Measurements from ENCODE around the gene AIMP2. TPM values are rescaled to one million over a fixed set of nuclear protein-coding genes. Genes with fewer than 3 reads are reported as not detected.

AIMP2 gene
- total and polyA plus RNA-seq, 3 donors from 2014 or later: 53.0 to 121 (median 63.4) TPM

- intact Hi-C loops (cut with DNase I; ENCODE audit: low total_unique reads): no loop called here
- TF ChIP-seq POLR2A (IDR thresholded peaks at IDR 0.05) (no peak), CTCF (IDR thresholded peaks at IDR 0.05) (no peak)
- no peak overlapping the region for H3K4me3 ChIP-seq
- no peaks in the 10 kb centered on the region for H3K9me3 ChIP-seq
- H3K27ac ChIP-seq: no peak overlapping the region
- H3K27me3 ChIP-seq: no peaks in the 10 kb centered on the region
- no peak for DNase-seq
- 93 to 100% methylated on average over 1 of the region's 1 CpG for WGBS, 2 donors
- H3K36me3 ChIP-seq (ENCODE audit: low read depth, missing control alignments): no peaks in the 10 kb centered on the region
- H3K4me1 ChIP-seq: no peaks in the 10 kb centered on the region
Measured at GRCh38 chr7:6027806-6028365, 18.8 kb downstream of the AIMP2 start.

GRCh38 chr7:6028563-6028962, 19.5 kb downstream of the AIMP2 start:
- intact Hi-C loops (cut with DNase I; ENCODE audit: low total_unique reads): no loop called here
- Histone ChIP-seq H3K9me3 (no peaks in the 10 kb centered on the region), H3K4me3 (no peak overlapping the region), H3K4me1 (no peaks in the 10 kb centered on the region), H3K36me3 (ENCODE audit: low read depth, missing control alignments) (no peaks in the 10 kb centered on the region), H3K27me3 (no peaks in the 10 kb centered on the region), H3K27ac (no peak overlapping the region)
- WGBS, 2 donors: 91 to 94% methylated on average over 5 of the region's 5 CpGs
- DNase-seq: no peak
- no peak for TF ChIP-seq POLR2A (IDR thresholded peaks at IDR 0.05)
- TF ChIP-seq CTCF (IDR thresholded peaks at IDR 0.05): no peak

GRCh38 chr7:6030988-6031387, 21.9 kb downstream of the AIMP2 start, which contains the start of gene ANKRD61:
Gene ANKRD61, plus strand, starts transcription at chr7:6031376. Its CDS starts 0 bp downstream, at chr7:6031376.
- intact Hi-C loops (cut with DNase I; ENCODE audit: low total_unique reads): no loop called here
- no peaks in the 10 kb centered on the region for H3K4me1 ChIP-seq
- no peaks in the 10 kb centered on the region for H3K36me3 ChIP-seq (ENCODE audit: low read depth, missing control alignments)
- no peaks in the 10 kb centered on the region for H3K9me3 ChIP-seq
- 91 to 92% methylated on average over 2 of the region's 2 CpGs for WGBS, 2 donors
- TF ChIP-seq CTCF (IDR thresholded peaks at IDR 0.05): no peak
- no peak for TF ChIP-seq POLR2A (IDR thresholded peaks at IDR 0.05)
- no peak for DNase-seq
- no peaks in the 10 kb centered on the region for H3K27me3 ChIP-seq
- no peak within 1 kb of the TSS for H3K4me3 ChIP-seq
- H3K27ac ChIP-seq: no peak within 1 kb of the TSS

GRCh38 chr7:6031567-6031966, 22.5 kb downstream of the AIMP2 start:
- 91% methylated on average over 3 of the region's 3 CpGs for WGBS, 2 donors
- no peak for DNase-seq
- H3K27me3 ChIP-seq: no peaks in the 10 kb centered on the region
- H3K9me3 ChIP-seq: no peaks in the 10 kb centered on the region
- no peak overlapping the region for H3K27ac ChIP-seq
- no peak for TF ChIP-seq POLR2A (IDR thresholded peaks at IDR 0.05)
- TF ChIP-seq CTCF (IDR thresholded peaks at IDR 0.05): no peak
- H3K4me1 ChIP-seq: no peaks in the 10 kb centered on the region
- no peak overlapping the region for H3K4me3 ChIP-seq
- intact Hi-C loops (cut with DNase I; ENCODE audit: low total_unique reads): no loop called here
- H3K36me3 ChIP-seq (ENCODE audit: low read depth, missing control alignments): no peaks in the 10 kb centered on the region

- H3K4me3 ChIP-seq: no peak overlapping the region
- no peak for DNase-seq
- H3K9me3 ChIP-seq: no peaks in the 10 kb centered on the region
- 86 to 89% methylated on average over 5 of the region's 5 CpGs for WGBS, 2 donors
- intact Hi-C loops (cut with DNase I; ENCODE audit: low total_unique reads): no loop called here
- H3K27me3 ChIP-seq: no peaks in the 10 kb centered on the region
- TF ChIP-seq CTCF (IDR thresholded peaks at IDR 0.05): no peak
- no peak for TF ChIP-seq POLR2A (IDR thresholded peaks at IDR 0.05)
- H3K4me1 ChIP-seq: no peaks in the 10 kb centered on the region
- H3K27ac ChIP-seq: no peak overlapping the region
- H3K36me3 ChIP-seq (ENCODE audit: low read depth, missing control alignments): no peaks in the 10 kb centered on the region
Measured at GRCh38 chr7:6032167-6032566, 23.1 kb downstream of the AIMP2 start.

Data from testis (tissue), 3 donors.